GM12878 (cell line): ENCODE results near the gene MYLK4.

ENCODE experiments used
- BRCA1 ChIP-seq: IDR thresholded peaks from 2 replicates; pipeline ENCODE4 v1.6.1; 2011; ENCODE audit warnings: low read depth, low read length, improper control_type of control experiment
- CEBPB ChIP-seq, 2 experiments: fragments of 150-350 bp in 1 of 2; IDR thresholded peaks; 2 replicates each; pipeline ENCODE4 v1.6.1; 2012 to 2014; ENCODE audit warnings: low read depth in 2 of 2, low read length in 2 of 2, borderline replicate concordance in 1 of 2, inconsistent platforms in 1 of 2
- CTCF ChIP-seq, 3 experiments: IDR thresholded peaks in 2 of 3; conservative IDR thresholded peaks in 1 of 3; 2 replicates each; pipeline ENCODE4 v1.5.1; 2011; ENCODE audit warnings: low read depth in 3 of 3, low read length in 3 of 3, mild to moderate bottlenecking in 3 of 3, control low read depth in 2 of 3, moderate library complexity in 2 of 3, inconsistent platforms in 1 of 3, mixed read lengths in 1 of 3; ENCODE audit not compliant: control insufficient read depth in 2 of 3, insufficient read depth in 1 of 3; ENCODE audit errors: extremely low read depth in 1 of 3
- MTA3 ChIP-seq: IDR thresholded peaks from 2 replicates; pipeline ENCODE4 v1.6.1; 2012; ENCODE audit warnings: low read length, inconsistent platforms, borderline replicate concordance
- TF ChIP-seq, protein P1 (sequence below): IDR thresholded peaks from 2 replicates; pipeline ENCODE4 v1.6.1; 2011; ENCODE audit warnings: borderline replicate concordance, low read depth, mild to moderate bottlenecking, moderate library complexity, low read length; ENCODE audit not compliant: insufficient read depth, poor library complexity, severe bottlenecking

DNA sequence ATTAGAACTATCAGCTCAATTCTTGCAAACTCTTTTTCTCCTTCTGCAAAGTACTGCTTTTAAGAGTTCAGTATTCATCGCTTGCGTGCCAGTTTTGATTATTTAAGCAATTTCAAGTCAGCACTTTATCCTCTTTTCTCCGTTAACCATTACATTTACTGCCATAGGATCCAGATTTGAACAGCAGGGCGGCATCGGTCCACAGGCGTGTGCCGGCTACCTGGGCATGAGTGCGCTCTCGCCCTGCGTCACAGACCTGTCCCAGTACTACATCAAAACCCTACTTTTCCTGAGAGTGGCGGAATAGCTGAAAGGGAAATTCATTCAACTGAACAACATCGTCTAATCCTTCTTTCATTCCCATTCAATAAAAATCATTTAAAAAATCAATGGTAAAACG lies 53.4 kb downstream of the MYLK4 start:
- TF ChIP-seq CTCF (IDR thresholded peaks at IDR 0.05 in 2 of 3, conservative IDR thresholded peaks at IDR 0.05 in 1 of 3; ENCODE audit: control insufficient read depth in 2 of 3, extremely low read depth in 1 of 3, insufficient read depth in 1 of 3, low read depth in 3 of 3, low read length in 3 of 3) (no peak), CEBPB (IDR thresholded peaks at IDR 0.05; ENCODE audit: borderline replicate concordance in 1 of 2, low read depth in 2 of 2, low read length in 2 of 2) (no peak), BRCA1 (no peak), MTA3 (no peak)
- TF ChIP-seq, protein P1, sequence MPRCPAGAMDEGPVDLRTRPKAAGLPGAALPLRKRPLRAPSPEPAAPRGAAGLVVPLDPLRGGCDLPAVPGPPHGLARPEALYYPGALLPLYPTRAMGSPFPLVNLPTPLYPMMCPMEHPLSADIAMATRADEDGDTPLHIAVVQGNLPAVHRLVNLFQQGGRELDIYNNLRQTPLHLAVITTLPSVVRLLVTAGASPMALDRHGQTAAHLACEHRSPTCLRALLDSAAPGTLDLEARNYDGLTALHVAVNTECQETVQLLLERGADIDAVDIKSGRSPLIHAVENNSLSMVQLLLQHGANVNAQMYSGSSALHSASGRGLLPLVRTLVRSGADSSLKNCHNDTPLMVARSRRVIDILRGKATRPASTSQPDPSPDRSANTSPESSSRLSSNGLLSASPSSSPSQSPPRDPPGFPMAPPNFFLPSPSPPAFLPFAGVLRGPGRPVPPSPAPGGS: no peak
